Head of caudate nucleus (tissue), 42 donors: ENCODE measurements around the gene ZMIZ1.

ENCODE experiments used
- DNase-seq, 42 donors: peaks; one replicate each; pipeline versions ENCODE4 v3.0.0 to v3.0.0-alpha.2; 2020 to 2021; ENCODE audit warnings: mixed read lengths in 7 of 42
- intact Hi-C: fragments of 100-400 bp; cut with DNase I; formaldehyde crosslinking; loops from one replicate; pipeline ENCODE4 v1.15.0; 2022

The ZMIZ1 gene

DNA sequence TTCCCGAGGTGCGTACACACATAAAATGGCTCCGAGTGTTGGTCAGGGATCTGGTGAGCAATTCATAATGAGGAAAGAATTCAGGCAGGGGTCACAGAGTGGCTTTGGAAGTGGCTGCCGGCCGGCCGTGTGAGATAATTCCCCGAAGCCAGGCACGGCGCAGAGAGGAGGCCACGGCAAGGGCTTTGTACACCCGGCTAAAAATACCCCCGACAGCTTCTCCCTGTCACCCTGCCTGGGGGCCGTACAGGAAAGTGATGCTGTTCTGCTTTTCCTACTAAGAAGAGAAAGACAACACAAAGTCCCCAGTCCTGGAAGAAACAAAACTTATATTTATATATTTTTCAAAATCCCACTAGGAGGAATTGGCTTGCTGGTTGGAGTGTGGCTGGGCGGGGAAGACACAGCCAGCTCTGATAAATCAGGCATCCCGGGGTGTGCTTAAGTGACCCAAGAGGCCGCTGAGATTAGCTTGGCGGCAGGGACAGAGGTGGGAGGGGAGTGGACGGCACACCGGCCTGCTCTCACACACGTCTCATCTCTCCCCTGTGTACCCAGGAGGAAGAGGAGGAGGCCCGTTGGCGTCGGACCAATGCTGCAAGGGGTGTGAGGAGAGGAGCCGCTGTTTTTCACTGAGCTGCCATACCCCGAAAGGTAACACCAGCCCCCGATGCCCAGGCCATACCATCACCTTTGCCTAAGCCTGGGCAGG is 70.5 kb downstream of the ZMIZ1 start:
- DNase-seq = peak in 6 of 42 donors; percentile 30 to 59 (median 35)
- intact Hi-C loops = no loop called here

DNA sequence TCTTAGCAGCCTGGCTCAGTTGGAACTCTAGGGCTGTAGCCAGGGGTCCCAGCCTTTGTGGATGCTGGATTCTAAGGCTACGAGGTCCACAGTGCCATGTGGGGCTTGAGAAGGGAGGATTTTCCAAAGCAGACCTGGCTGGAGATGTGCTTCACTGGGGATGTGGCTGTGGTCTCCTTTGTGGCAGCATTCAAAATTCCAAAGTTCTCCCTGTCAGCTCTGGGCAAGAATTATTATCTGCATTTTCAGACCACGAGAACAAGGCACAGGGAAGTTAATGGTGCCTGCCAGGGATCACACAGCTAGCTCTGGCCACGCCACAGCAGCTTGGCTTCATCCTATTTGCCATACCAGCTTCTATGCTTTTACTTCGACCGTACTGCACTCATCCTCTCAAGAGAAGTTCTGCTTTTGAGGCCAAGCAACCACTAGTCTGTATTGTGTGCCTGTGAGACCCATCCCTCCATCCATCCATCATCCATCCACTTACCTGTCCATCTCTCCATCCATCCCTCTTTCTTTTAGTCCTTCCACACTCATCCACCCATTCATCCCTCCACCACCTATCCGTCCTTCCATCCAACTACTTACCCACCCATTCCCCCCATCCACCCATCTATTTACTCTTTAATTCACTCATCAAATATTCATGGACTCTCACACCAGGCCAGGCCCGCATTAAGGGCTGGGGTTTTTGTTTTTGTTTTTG is 71.5 kb downstream of the ZMIZ1 start:
- intact Hi-C loops = no loop called here
- no peak for DNase-seq

- no peak for DNase-seq
- intact Hi-C loops = no loop called here
Observed at GRCh38 chr10:79140855-79141254, 72.1 kb downstream of the ZMIZ1 start.

- no peak for DNase-seq
- intact Hi-C loops = no loop called here
Observed at GRCh38 chr10:79142064-79142491, 73.3 kb downstream of the ZMIZ1 start.

- intact Hi-C loops = no loop called here
- DNase-seq = peak in 6 of 42 donors; percentile 46 to 62 (median 55)
Observed at GRCh38 chr10:79142522-79143309, 74.0 kb downstream of the ZMIZ1 start.

- intact Hi-C loops = no loop called here
- DNase-seq = no peak
Observed at GRCh38 chr10:79143879-79144278, 75.1 kb downstream of the ZMIZ1 start.

GRCh38 chr10:79144351-79145173 is 75.8 kb downstream of the ZMIZ1 start:
- intact Hi-C loops = no loop called here
- DNase-seq = peak in 11 of 42 donors; percentile 23 to 69 (median 48)

DNA sequence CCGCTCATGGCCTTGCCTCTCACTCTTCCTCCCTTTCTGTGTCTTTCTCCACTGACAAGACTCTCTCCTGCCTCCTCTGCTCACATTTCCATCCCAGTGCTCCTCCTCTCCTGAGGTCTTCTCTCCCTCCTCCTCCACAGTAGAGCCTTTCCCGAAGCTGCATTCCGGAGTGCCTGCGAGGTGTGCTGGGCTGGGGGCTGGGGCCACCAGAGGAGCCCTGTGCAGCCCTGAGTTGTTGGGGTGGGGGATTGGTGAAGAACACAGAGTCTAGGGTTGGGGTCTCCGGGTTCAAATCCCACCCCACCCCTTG is 76.4 kb downstream of the ZMIZ1 start:
- intact Hi-C loops = no loop called here
- DNase-seq = no peak

DNA sequence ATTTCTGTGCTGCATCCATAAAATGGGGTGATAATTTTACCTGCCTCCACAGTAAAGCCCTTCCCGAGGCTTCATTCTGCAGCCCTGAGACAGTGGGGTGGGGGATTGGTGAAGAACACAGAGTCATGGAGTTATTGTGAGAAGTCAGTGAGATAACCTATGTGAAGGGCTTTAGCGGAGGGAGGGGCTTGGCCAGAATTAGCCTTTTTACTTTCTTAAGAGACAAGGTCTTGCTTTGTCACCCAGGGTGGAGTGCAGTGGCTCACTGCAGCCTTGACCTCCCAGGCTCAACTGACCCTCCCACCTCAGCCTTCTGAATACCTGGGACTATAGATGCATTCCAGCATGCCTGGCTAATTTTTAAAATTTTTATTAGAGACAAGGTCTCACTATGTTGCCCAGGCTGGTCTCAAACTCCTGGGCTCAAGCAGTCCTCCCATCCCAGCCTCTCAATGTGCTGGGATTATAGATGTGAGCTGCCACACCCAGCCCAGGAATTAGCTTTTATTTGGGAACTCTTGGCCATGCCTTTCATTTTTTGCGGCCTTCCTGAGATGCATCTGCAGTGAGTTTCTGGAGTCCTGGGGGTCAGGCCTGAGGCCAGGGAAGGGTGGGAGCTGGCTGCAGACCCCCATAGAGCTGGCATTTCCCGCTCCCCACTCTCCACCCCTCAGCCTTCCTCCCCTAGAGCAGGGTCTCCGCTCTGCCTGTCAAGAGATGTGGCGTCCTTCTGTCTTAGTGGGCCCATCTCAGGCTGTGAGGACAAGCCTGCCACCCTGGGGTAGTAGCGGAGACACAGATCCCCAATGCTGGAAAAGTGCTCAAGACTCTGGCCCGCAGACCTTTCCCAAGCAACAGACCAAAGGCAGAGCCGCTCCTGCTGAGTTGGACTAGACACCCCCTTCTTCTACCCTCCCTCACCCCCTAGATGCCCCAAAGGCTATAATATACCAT is 77.0 kb downstream of the ZMIZ1 start:
- intact Hi-C loops = no loop called here
- DNase-seq = no peak

- DNase-seq = peak; percentile 36 to 85 (median 66)
- intact Hi-C loops = no loop called here
Observed at GRCh38 chr10:79146611-79147130, 77.9 kb downstream of the ZMIZ1 start.

DNA sequence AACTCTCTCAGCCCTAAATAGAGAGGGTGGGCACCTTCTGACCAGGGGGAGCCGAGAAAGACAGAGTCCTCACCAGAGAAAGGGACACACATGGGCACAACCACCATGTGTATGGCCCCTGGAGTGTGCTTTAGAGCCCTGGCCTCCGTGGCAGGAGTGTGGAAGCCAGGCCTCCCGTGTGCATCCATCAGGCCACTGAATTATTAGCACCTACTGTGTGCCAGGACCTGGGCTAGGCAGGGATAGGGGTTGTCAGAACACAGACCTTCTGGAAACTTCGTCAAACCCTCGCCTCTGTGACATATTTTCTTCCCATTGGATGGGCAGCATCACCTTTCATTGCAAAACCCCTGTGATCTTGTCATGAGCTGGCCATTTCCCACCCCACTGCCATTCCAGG is 78.5 kb downstream of the ZMIZ1 start:
- intact Hi-C loops = no loop called here
- no peak for DNase-seq

DNA sequence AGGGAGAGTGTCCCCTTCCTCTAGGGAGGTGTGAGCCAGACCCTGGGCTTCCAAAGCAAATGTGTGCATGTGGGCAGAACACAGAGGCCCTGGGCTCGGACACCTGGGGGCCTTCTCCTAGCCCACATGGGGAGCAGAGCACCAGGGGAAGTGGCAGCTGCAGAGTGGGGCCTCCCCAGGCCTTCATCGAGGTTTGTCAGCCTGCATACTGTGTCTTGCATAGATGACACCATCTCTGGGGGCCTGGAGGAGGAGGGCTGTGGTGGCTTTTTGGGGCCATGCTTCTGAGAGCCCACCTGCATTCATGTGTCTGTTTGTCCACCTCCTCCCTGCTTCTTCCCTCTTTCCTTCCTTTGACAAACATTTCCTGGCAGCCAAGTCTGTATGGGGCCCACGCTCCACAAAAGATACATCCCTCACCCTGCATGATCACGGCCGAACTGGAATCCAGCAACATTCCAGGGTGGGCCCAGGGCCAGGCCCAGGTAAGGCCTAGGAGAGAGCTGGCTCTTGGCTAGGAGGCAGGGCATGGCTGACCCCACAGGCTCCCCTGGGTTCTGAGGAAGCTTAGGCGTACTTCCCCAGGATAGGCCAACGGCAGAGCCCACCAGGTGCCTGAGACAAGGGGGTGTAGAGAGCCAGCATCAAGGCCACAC is 79.2 kb downstream of the ZMIZ1 start:
- DNase-seq = no peak
- intact Hi-C loops = no loop called here

DNA sequence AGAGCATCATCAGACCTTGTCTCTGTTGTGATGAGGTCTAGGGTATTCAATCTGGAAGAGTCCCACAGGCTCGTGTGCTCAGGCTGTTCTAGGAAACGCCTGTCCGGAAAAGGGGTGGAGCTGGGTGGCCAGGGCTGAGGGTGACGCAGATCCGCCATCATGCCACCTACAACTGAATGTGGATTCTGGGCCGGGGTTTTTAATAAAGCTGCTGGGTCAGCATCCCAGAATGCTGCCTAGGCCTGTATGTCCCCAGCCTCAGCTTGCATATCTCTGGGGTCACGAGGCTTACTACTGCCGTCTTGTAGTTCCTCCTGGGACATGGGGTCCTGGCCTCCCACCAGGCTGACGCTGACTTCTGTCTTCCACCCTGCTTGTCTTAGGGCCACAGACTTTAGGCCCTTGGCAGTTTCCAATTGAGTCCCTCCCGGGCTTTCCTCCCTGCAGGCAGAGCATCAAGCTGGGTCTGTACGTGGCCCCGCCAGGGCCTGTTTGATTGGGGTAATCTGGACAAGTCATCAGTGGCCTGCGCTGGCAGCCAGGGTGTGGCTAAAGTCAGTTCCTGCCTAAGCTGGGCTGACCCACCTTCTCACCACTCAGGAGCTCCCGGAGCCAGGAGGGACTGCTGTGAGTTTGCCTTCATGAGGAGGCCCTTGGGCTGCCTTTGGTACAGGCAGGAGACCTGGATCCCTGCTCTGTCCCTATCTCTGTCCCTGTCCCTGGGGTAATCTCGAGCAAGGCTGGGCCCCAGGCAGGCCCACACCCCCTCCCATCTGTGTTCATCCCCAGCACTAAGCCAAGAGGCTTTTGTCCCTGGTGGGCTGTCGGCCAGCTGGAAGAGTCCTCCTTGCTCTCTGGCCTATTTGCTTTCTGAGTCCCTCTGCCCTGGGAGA is 79.9 kb downstream of the ZMIZ1 start:
- DNase-seq = peak; percentile 66 to 94 (median 86)
- intact Hi-C loops = no loop called here

DNA sequence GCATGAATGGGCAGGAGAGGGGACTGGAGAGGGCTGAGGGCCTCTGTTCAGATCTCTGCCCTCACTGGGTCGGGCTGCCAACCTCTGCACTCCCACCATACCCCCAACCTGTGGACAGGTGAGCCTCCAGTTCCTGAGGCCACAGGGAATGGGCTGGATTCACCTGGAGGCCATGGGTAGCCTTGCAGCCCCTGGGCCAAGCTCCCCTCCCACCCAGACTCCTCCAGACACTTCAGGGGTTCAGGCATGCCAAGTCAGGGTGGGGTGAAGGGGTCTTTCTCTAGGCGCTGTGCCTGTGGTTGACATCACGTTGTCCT is 80.5 kb downstream of the ZMIZ1 start:
- intact Hi-C loops = no loop called here
- DNase-seq = no peak

GRCh38 chr10:79149662-79150443 is 81.1 kb downstream of the ZMIZ1 start:
- peak in 1 of 42 donors; percentile 35 for DNase-seq
- intact Hi-C loops = loop anchor here (5.0 kb wide), 1 partner anchor 78 kb away; no protein-coding TSS in a partner anchor

DNA sequence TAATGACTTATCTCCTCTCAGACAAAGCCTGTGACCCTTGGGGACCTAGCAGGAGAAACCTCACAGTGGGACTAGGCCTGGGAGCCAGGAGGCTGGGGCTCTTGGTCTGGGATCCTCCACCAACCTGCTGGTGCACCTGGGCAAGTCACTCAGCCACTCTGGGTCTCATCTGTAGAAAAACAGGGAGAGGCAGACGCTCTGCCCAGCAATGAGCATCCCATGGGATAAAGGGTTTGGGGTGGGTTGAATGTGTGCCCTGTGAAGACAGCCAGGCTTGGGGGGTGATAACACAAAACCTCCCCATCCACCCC is 81.6 kb downstream of the ZMIZ1 start:
- intact Hi-C loops = loop anchor here (5.0 kb wide), 1 partner anchor 78 kb away; no protein-coding TSS in a partner anchor
- DNase-seq = no peak
